OCI-LY7 (cell line): ENCODE data around the gene PRSS1. TPM values are rescaled to one million over a fixed set of nuclear protein-coding genes. Genes with fewer than 3 reads are reported as not detected.
"Not testable (repeated sequence)": the region's sequence is repeated elsewhere in the genome, so short reads cannot be mapped to it uniquely, and the experiment has no call there.

Source experiments
- BruUV-seq: library from RNA; stranded (reverse); fragments of 400-500 nt; replicated peaks from 2 replicates; lab custom pipeline; 2021; lab: Mats Ljungman, UMichigan
- CTCF ChIA-PET: fragments of 300-600 bp; sonication (Branson Sonifier 250); formaldehyde crosslinking; loops from one replicate; lab custom pipeline; 2022; ENCODE audit warnings: antibody characterized with exemption; ENCODE audit not compliant: unreplicated experiment; lab: Charles Lee
- POLR2A ChIA-PET: fragments of 300-600 bp; sonication (Branson Sonifier 250); formaldehyde crosslinking; loops from one replicate; lab custom pipeline; 2022; ENCODE audit warnings: antibody characterized with exemption; lab: Charles Lee
- DNase-seq: peaks from one replicate; pipeline ENCODE4 v3.0.0-alpha.2; 2015; ENCODE audit warnings: low spot score
- H2AFZ ChIP-seq: fragments of 200-600 bp; sonication (generic), shearing (Covaris generic); 2 replicates; pipeline ENCODE4 v1.6.1; 2014; ENCODE audit warnings: mild to moderate bottlenecking, antibody characterized with exemption, low read length, moderate library complexity
- H3K27ac ChIP-seq: fragments of 200-600 bp; sonication (generic); 2 replicates; pipeline ENCODE4 v1.5.1; 2014; ENCODE audit warnings: mixed run types, low read depth, mild to moderate bottlenecking, moderate library complexity, low read length, inconsistent platforms; ENCODE audit not compliant: poor library complexity, severe bottlenecking
- H3K36me3 ChIP-seq: fragments of 200-600 bp; sonication (generic); 2 replicates; pipeline ENCODE4 v1.6.1; 2014; ENCODE audit warnings: mild to moderate bottlenecking, antibody characterized with exemption, low read length, moderate library complexity, mixed read lengths; ENCODE audit not compliant: insufficient read depth
- H3K4me1 ChIP-seq: fragments of 200-600 bp; sonication (generic); 2 replicates; pipeline ENCODE4 v1.5.1; 2014; ENCODE audit warnings: mild to moderate bottlenecking, low read length; ENCODE audit not compliant: insufficient read depth, poor library complexity, severe bottlenecking
- H3K4me2 ChIP-seq: fragments of 200-600 bp; sonication (generic); 2 replicates; pipeline ENCODE4 v1.6.1; 2014; ENCODE audit warnings: mild to moderate bottlenecking, low read length
- H3K4me3 ChIP-seq: fragments of 200-600 bp; sonication (generic); 2 replicates; pipeline ENCODE4 v1.5.1; 2014; ENCODE audit warnings: mild to moderate bottlenecking, low read depth, low read length; ENCODE audit not compliant: poor library complexity, severe bottlenecking
- H3K79me2 ChIP-seq: fragments of 200-600 bp; sonication (generic); 2 replicates; pipeline ENCODE4 v1.6.1; 2016; ENCODE audit warnings: low read depth, mild to moderate bottlenecking, low read length, moderate library complexity, mixed read lengths; ENCODE audit not compliant: insufficient read depth
- H3K9me2 ChIP-seq: fragments of 200-600 bp; sonication (generic); 2 replicates; pipeline ENCODE4 v1.6.1; 2016; ENCODE audit warnings: mild to moderate bottlenecking, low read length, mixed read lengths; ENCODE audit not compliant: insufficient read depth
- H3K9me3 ChIP-seq: fragments of 200-600 bp; sonication (generic); 2 replicates; pipeline ENCODE4 v1.6.1; 2014; ENCODE audit warnings: mild to moderate bottlenecking, mixed run types, low read length, mixed read lengths
- H4K20me1 ChIP-seq: fragments of 200-600 bp; sonication (generic); 2 replicates; pipeline ENCODE4 v1.6.1; 2014; ENCODE audit warnings: mild to moderate bottlenecking, antibody characterized with exemption, low read length, moderate library complexity, mixed read lengths; ENCODE audit not compliant: insufficient read depth
- EZH2phosphoT487 ChIP-seq: fragments of 200-600 bp; sonication (generic); IDR thresholded peaks from 2 replicates; pipeline ENCODE4 v1.6.1; 2018; ENCODE audit warnings: low read depth, borderline replicate concordance, mild to moderate bottlenecking, mixed run types, antibody characterized with exemption, low read length, moderate library complexity, mixed read lengths
- intact Hi-C: fragments of 100-400 bp; cut with micrococcal nuclease; formaldehyde crosslinking; loops from one replicate; pipeline ENCODE4 v1.10.0; 2022; ENCODE audit not compliant: unreplicated experiment
- total RNA-seq, 2 experiments: library from RNA; depleted of rRNA in 1 of 2; stranded (reverse); fragments of >200 nt in 1 of 2; shearing (Covaris generic) in 1 of 2; gene quantifications; 2 replicates each; pipeline ENCODE4 v1.2.3, GENCODE V29; 2014 to 2022
- TF ChIP-seq, protein P1 (sequence below): fragments of 200-600 bp; sonication (generic); conservative IDR thresholded peaks from 2 replicates; pipeline ENCODE4 v1.5.1; 2014; ENCODE audit warnings: mild to moderate bottlenecking, antibody characterized with exemption, low read length, moderate library complexity, mixed read lengths

PRSS1 gene
- total RNA-seq, 2 experiments from 2014 or later: not detected

- H3K9me3 ChIP-seq: no peaks in the 10 kb centered on the region
- intact Hi-C loops: no loop called here
- no peak for DNase-seq
- no peak overlapping the region for H3K4me2 ChIP-seq
- H3K36me3 ChIP-seq: no peaks in the 10 kb centered on the region
- no peaks in the 10 kb centered on the region for H4K20me1 ChIP-seq
- POLR2A ChIA-PET: interaction anchor here (0.7 to 1.6 kb wide), 2 partner anchors 9 to 42 kb away, joined by 3 read pairs; no protein-coding TSS in a partner anchor
- H3K4me3 ChIP-seq: no peak overlapping the region
- H3K4me1 ChIP-seq: no peaks in the 10 kb centered on the region
- H3K27ac ChIP-seq: no peak overlapping the region
- no peak for TF ChIP-seq EZH2phosphoT487
- TF ChIP-seq, protein P1, sequence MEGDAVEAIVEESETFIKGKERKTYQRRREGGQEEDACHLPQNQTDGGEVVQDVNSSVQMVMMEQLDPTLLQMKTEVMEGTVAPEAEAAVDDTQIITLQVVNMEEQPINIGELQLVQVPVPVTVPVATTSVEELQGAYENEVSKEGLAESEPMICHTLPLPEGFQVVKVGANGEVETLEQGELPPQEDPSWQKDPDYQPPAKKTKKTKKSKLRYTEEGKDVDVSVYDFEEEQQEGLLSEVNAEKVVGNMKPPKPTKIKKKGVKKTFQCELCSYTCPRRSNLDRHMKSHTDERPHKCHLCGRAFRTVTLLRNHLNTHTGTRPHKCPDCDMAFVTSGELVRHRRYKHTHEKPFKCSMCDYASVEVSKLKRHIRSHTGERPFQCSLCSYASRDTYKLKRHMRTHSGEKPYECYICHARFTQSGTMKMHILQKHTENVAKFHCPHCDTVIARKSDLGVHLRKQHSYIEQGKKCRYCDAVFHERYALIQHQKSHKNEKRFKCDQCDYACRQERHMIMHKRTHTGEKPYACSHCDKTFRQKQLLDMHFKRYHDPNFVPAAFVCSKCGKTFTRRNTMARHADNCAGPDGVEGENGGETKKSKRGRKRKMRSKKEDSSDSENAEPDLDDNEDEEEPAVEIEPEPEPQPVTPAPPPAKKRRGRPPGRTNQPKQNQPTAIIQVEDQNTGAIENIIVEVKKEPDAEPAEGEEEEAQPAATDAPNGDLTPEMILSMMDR: no peak
- CTCF ChIA-PET: no interaction called here
- BruUV-seq: no TSS peak
- no peak overlapping the region for H2AFZ ChIP-seq
- H3K9me2 ChIP-seq: no peaks in the 10 kb centered on the region
- H3K79me2 ChIP-seq: no peaks in the 10 kb centered on the region
Measured at GRCh38 chr7:142750321-142750938, 1.2 kb downstream of the PRSS1 start.

GRCh38 chr7:142751526-142752175 lies 2.4 kb downstream of the PRSS1 start:
- H3K4me1 ChIP-seq, H3K4me3 ChIP-seq, H3K27ac ChIP-seq, H4K20me1 ChIP-seq, H3K9me2 ChIP-seq, intact Hi-C loops, H2AFZ ChIP-seq, DNase-seq, H3K36me3 ChIP-seq, H3K79me2 ChIP-seq, POLR2A ChIA-PET, H3K4me2 ChIP-seq, CTCF ChIA-PET, H3K9me3 ChIP-seq, BruUV-seq: not testable (repeated sequence)

GRCh38 chr7:142752376-142753225 lies 3.3 kb downstream of the PRSS1 start:
- no peak overlapping the region for H3K4me2 ChIP-seq
- intact Hi-C loops: no loop called here
- H3K9me3 ChIP-seq: no peaks in the 10 kb centered on the region
- H3K9me2 ChIP-seq: no peaks in the 10 kb centered on the region
- no peak overlapping the region for H2AFZ ChIP-seq
- no peak overlapping the region for H3K4me3 ChIP-seq
- ChIA-PET POLR2A (interaction anchor here (1.4 kb wide), 1 partner anchor 38 kb away, joined by 5 read pairs; no protein-coding TSS in a partner anchor), CTCF (interaction anchor here (0.5 to 0.7 kb wide), 2 partner anchors 28 to 268 kb away, joined by 3 read pairs; no protein-coding TSS in a partner anchor)
- no peaks in the 10 kb centered on the region for H3K4me1 ChIP-seq
- H3K36me3 ChIP-seq: no peaks in the 10 kb centered on the region
- H3K27ac ChIP-seq: no peak overlapping the region
- BruUV-seq: no TSS peak
- DNase-seq: no peak
- no peak for TF ChIP-seq EZH2phosphoT487
- TF ChIP-seq, protein P1: no peak
- no peaks in the 10 kb centered on the region for H3K79me2 ChIP-seq
- no peaks in the 10 kb centered on the region for H4K20me1 ChIP-seq
